BJ (cell line): ENCODE results near the gene BCL2. TPM values are rescaled to one million over a fixed set of nuclear protein-coding genes. Genes with fewer than 3 reads are reported as not detected.

Experiments used
- CTCF ChIA-PET: fragments of 350-600 bp; formaldehyde crosslinking; extraction: SDS; loops from one replicate; lab custom pipeline; 2021; ENCODE audit warnings: antibody characterized with exemption, inconsistent platforms; lab: Yijun Ruan, JAX
- POLR2A ChIA-PET: fragments of 300-600 bp; sonication (Branson Sonifier 250); formaldehyde crosslinking; extraction: SDS; loops from one replicate; lab custom pipeline; 2021; ENCODE audit warnings: antibody characterized with exemption; lab: Charles Lee
- DNase-seq: peaks from one replicate; pipeline ENCODE4 v3.0.0-alpha.2; 2011; ENCODE audit warnings: low read depth
- H3K27me3 ChIP-seq: 2 replicates; pipeline ENCODE4 v1.6.0; 2011; ENCODE audit warnings: low read length; ENCODE audit not compliant: control insufficient read depth, insufficient read depth
- H3K36me3 ChIP-seq: 2 replicates; pipeline ENCODE4 v1.5.1; 2011; ENCODE audit warnings: low read length; ENCODE audit not compliant: control insufficient read depth, insufficient read depth
- H3K4me3 ChIP-seq: 2 replicates; pipeline ENCODE4 v1.5.1; 2011; ENCODE audit warnings: low read depth, mild to moderate bottlenecking, control low read depth, low read length
- polyA plus RNA-seq: library from polyadenylated mRNA; depleted of rRNA; stranded (reverse); fragments of >200 nt; gene quantifications from 2 replicates; pipeline ENCODE4 v1.2.3, GENCODE V29; 2011
- TF ChIP-seq, protein P1 (sequence below): IDR thresholded peaks from 2 replicates; pipeline ENCODE4 v1.5.1; 2011; ENCODE audit warnings: low read depth, mild to moderate bottlenecking, control low read depth, inconsistent platforms, low read length, moderate library complexity; ENCODE audit not compliant: insufficient read depth

BCL2 gene
- polyA plus RNA-seq, 1 experiment: 0.15 TPM

DNA sequence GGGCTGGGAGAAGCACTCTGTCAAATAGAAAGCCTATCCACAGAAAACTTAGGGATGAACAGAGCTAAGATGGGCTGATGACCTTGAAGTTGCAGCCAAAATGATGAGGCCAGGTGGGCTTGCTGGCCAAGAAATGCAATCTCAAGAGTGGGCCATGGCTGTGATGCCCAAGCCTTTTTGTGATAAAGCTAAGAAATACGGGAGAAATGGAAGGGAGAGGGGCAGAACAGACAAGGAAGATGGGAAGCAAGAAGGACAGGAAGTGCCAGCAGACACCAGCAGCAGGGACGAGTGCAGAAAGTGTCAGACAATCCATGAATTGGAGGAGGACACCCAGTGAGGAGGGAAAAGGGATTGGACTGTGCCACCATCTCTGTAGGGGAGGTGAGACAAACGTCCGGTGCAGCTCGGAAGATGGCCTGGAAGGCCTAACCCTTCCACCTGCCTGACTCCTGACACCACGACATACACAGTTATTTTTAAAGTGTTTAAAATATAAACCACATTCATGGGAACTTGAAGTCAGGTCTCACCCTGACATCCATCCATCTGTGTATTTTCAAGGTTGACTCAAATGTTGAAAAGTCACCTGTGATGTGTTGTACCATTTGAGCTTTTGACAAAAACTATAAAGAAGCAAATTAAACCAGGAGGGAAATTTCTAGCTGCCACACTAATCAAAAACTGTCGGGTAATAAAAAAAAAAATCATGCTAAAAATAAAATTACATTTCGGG, 105.5 kb downstream of the BCL2 start:
- POLR2A ChIA-PET: no interaction called here

DNA sequence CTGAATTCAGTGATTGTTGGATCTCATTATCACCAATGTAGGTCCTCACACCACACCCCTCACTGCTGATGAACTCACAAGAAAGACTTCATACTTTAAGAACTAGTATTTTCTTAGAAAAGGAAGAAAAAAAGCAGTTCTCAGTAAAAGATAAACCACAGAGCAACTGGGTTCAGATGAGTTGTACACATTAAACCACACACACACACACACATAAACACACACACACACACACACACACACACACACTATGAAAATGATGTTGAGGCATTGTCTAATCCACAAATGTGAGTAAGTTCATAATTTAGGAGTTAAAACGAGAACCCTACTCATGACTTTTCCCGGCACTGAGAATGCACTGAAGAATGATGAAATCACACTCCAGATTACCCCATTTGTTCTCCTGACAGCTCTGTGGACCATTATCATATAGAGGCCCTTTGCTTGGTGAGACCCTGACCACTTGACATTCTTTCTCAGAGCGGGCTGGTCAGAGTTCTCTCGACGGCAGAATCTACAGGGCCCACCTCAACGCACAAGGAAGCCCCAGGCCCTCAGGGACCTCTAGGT, 106.2 kb downstream of the BCL2 start:
- Histone ChIP-seq H3K27me3 (peaks cover 2% of the 10 kb centered on the region; the same call in 1 of the 2 replicates), H3K4me3 (no peak overlapping the region), H3K36me3 (no peaks in the 10 kb centered on the region)
- CTCF ChIA-PET: no interaction called here
- DNase-seq: no peak
- TF ChIP-seq, protein P1, sequence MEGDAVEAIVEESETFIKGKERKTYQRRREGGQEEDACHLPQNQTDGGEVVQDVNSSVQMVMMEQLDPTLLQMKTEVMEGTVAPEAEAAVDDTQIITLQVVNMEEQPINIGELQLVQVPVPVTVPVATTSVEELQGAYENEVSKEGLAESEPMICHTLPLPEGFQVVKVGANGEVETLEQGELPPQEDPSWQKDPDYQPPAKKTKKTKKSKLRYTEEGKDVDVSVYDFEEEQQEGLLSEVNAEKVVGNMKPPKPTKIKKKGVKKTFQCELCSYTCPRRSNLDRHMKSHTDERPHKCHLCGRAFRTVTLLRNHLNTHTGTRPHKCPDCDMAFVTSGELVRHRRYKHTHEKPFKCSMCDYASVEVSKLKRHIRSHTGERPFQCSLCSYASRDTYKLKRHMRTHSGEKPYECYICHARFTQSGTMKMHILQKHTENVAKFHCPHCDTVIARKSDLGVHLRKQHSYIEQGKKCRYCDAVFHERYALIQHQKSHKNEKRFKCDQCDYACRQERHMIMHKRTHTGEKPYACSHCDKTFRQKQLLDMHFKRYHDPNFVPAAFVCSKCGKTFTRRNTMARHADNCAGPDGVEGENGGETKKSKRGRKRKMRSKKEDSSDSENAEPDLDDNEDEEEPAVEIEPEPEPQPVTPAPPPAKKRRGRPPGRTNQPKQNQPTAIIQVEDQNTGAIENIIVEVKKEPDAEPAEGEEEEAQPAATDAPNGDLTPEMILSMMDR: no peak
- POLR2A ChIA-PET: no interaction called here

More for the DNA sequence above, 105.5 kb downstream of the BCL2 start:
- TF ChIP-seq, protein P1: no peak
- H3K4me3 ChIP-seq: no peak overlapping the region
- no peak for DNase-seq
- no peaks in the 10 kb centered on the region for H3K36me3 ChIP-seq
- H3K27me3 ChIP-seq: peaks cover 2% of the 10 kb centered on the region; the same call in 1 of the 2 replicates
- CTCF ChIA-PET: interaction anchor here (1.1 kb wide), 1 partner anchor 14 kb away, joined by 3 read pairs; no protein-coding TSS in a partner anchor

DNA sequence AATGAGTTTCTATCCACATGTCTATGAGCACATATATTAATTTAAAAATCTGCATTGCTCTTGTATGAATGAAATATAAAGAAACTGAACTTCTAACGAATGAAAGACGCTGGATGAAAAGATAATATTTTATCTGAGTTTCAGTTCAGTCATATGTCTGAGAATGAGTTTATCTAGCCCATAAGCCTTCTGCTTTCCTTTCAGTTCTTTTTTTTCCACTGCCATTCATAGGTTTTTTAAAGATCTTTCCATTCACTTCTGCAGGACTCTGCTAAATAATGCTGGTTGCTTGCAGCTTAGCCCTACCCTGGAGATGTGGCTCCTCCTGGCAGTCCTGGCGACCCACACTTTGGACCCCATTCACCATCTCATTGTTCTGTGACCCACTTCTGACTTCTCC, 109.0 kb downstream of the BCL2 start:
- H3K4me3 ChIP-seq: no peak overlapping the region
- H3K36me3 ChIP-seq: no peaks in the 10 kb centered on the region
- CTCF ChIA-PET: no interaction called here
- TF ChIP-seq, protein P1: no peak
- DNase-seq: no peak
- POLR2A ChIA-PET: no interaction called here
- no peaks in the 10 kb centered on the region; the same call in 1 of the 2 replicates for H3K27me3 ChIP-seq

DNA sequence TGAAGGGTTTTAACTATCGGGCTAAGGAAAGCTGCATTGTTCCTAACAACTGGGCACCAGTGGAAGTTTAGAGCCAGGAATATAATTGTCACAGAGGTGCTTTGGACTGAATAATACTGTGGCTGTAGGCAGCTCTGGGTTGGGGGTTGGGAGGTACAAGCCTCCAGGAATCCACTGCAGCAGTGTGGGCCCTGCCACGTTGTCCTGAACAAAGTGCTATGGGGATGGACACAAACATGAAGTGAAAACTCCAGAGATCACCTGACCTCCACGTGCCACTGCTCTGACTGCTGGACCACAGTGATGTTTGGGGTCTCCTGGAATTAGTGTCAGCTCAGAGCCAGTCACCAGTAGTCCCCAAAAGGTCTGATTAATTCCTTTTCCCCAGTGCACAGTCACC, 110.9 kb downstream of the BCL2 start:
- Histone ChIP-seq H3K27me3 (no peaks in the 10 kb centered on the region; the same call in 1 of the 2 replicates), H3K36me3 (no peaks in the 10 kb centered on the region), H3K4me3 (no peak overlapping the region)
- TF ChIP-seq, protein P1: no peak
- ChIA-PET CTCF (interaction anchor here (0.5 kb wide), 1 partner anchor 131 kb away, joined by 3 read pairs; no protein-coding TSS in a partner anchor), POLR2A (no interaction called here)
- no peak for DNase-seq

DNA sequence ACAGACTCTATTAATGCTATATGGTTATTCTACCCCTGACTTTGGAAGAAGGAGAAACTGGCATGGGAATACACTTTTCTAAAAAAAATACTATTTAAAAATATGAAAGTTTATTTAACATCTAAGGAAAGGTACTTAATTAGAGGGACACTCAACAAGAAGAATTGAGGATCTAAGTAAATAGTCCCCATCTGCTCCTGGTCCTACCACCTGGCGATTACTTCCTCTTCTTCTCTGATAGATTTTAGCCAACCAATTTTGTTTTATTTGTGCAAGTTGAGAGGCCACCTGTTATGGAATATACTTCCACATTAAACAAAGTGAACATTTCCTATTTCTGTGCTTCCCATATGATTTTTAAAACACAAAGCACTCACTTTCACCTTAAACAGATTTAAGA, 111.7 kb downstream of the BCL2 start:
- no peaks in the 10 kb centered on the region for H3K36me3 ChIP-seq
- no peaks in the 10 kb centered on the region; the same call in 1 of the 2 replicates for H3K27me3 ChIP-seq
- POLR2A ChIA-PET: interaction anchor here (0.6 kb wide), 1 partner anchor 571 kb away, joined by 5 read pairs; no protein-coding TSS in a partner anchor
- CTCF ChIA-PET: no interaction called here
- no peak for DNase-seq
- TF ChIP-seq, protein P1: no peak
- no peak overlapping the region for H3K4me3 ChIP-seq
